K562 (cell line): Measurements from ENCODE around the gene MMP20. TPM values are rescaled to one million over a fixed set of nuclear protein-coding genes. Genes with fewer than 3 reads are reported as not detected.

Experiments used
- ATAC-seq: fragments of 200-7000 bp; cut with Tn5 transposase; 3 replicates; pipeline ENCODE4 v1.9.1; 2020; ENCODE audit warnings: moderate library complexity
- BruUV-seq: library from RNA; stranded (reverse); fragments of 400-500 nt; replicated peaks from 2 replicates; lab custom pipeline; 2021; lab: Mats Ljungman, UMichigan
- CTCF ChIA-PET: fragments of 300-600 bp; formaldehyde crosslinking; extraction: SDS; loops from one replicate; lab custom pipeline; 2021; ENCODE audit warnings: low intra/inter-chr PET ratio; lab: Yijun Ruan, JAX
- POLR2A ChIA-PET: fragments of 300-600, 350-650 bp; sonication (Branson Sonifier 250); formaldehyde crosslinking; extraction: SDS; loops from one replicate; lab custom pipeline; 2021; ENCODE audit warnings: antibody characterized with exemption, inconsistent platforms; lab: Yijun Ruan, JAX
- DNase-seq, 4 experiments: peaks; one replicate each; pipeline versions ENCODE4 v3.0.0 to v3.0.0-alpha.2; 2011 to 2018; ENCODE audit warnings: low spot score in 3 of 4, mixed read lengths in 3 of 4; ENCODE audit errors: extremely low read depth in 1 of 4
- FAIRE-seq: peaks from 2 replicates; lab custom pipeline; 2011; peaks lifted over from hg19 to GRCh38; lab: Jason Lieb, UNC
- H2AFZ ChIP-seq: 2 replicates; pipeline ENCODE4 v1.6.0; 2011; ENCODE audit warnings: low read depth, low read length, control low read depth, inconsistent platforms
- H3K27ac ChIP-seq: fragments of 200-600 bp; 3 replicates; pipeline ENCODE4 v1.8.0; 2011; ENCODE audit warnings: low read depth, mild to moderate bottlenecking, control low read depth, inconsistent platforms, low read length, moderate library complexity, mixed read lengths; ENCODE audit errors: extremely low read depth
- H3K27me3 ChIP-seq, 2 experiments: fragments of 300-600 bp in 1 of 2; 2 replicates in 1 of 2; 3 replicates in 1 of 2; pipeline versions ENCODE4 v1.6.0 to v1.8.0; 2011; ENCODE audit warnings: inconsistent platforms in 2 of 2, low read length in 2 of 2, mild to moderate bottlenecking in 1 of 2, mixed read lengths in 1 of 2, moderate library complexity in 1 of 2; ENCODE audit not compliant: control insufficient read depth in 2 of 2, insufficient read depth in 2 of 2
- H3K36me3 ChIP-seq: fragments of 300-600 bp; 3 replicates; pipeline ENCODE4 v1.8.0; 2011; ENCODE audit warnings: mild to moderate bottlenecking, low read length, inconsistent platforms; ENCODE audit not compliant: control insufficient read depth, insufficient read depth
- H3K4me1 ChIP-seq, 2 experiments: fragments of 200-600 bp in 1 of 2; replicated peaks in 1 of 2; 2 replicates in 1 of 2; 3 replicates in 1 of 2; pipeline versions ENCODE4 v1.5.1 to v1.8.0; 2011; ENCODE audit warnings: inconsistent platforms in 2 of 2, low read length in 2 of 2, mild to moderate bottlenecking in 1 of 2, mixed read lengths in 1 of 2, moderate library complexity in 1 of 2; ENCODE audit not compliant: control insufficient read depth in 2 of 2, insufficient read depth in 2 of 2
- H3K4me2 ChIP-seq: 2 replicates; pipeline ENCODE4 v1.6.1; 2011; ENCODE audit warnings: low read length, control low read depth, inconsistent platforms, mixed read lengths; ENCODE audit not compliant: insufficient read depth
- H3K4me3 ChIP-seq: fragments of 200-600 bp; sonication (generic), shearing (Covaris generic); 2 replicates; pipeline ENCODE4 v1.5.1; 2016; ENCODE audit warnings: control low read depth, inconsistent platforms
- H3K79me2 ChIP-seq: fragments of 200-600 bp; 3 replicates; pipeline ENCODE4 v1.8.0; 2011; ENCODE audit warnings: low read length, inconsistent platforms; ENCODE audit not compliant: control insufficient read depth, insufficient read depth
- H3K9ac ChIP-seq, 2 experiments: 2 replicates each; pipeline versions ENCODE4 v1.6.0 to v1.6.1; 2011; ENCODE audit warnings: low read depth in 2 of 2, low read length in 2 of 2, control low read depth in 1 of 2, inconsistent platforms in 1 of 2, mild to moderate bottlenecking in 1 of 2, mixed read lengths in 1 of 2; ENCODE audit not compliant: insufficient read depth in 1 of 2
- H3K9me1 ChIP-seq: one replicate; pipeline ENCODE4 v1.6.0; 2011; ENCODE audit warnings: inconsistent platforms, mild to moderate bottlenecking, low read length, moderate library complexity; ENCODE audit not compliant: control insufficient read depth, insufficient read depth
- H3K9me3 ChIP-seq: replicated peaks from 2 replicates; pipeline ENCODE4 v1.5.1; 2011; ENCODE audit warnings: low read depth, low read length, inconsistent platforms; ENCODE audit not compliant: control insufficient read depth, insufficient read depth
- H4K20me1 ChIP-seq: replicated peaks from 2 replicates; pipeline ENCODE4 v1.6.1; 2011; ENCODE audit warnings: low read length, inconsistent platforms, mixed read lengths; ENCODE audit not compliant: control insufficient read depth, insufficient read depth
- HCFC1 ChIP-seq: IDR thresholded peaks from 2 replicates; pipeline ENCODE4 v1.6.1; 2012; ENCODE audit warnings: low read depth, low read length, improper control_type of control experiment
- POLR2G ChIP-seq: fragments of 200-400 bp; formaldehyde crosslinking; IDR thresholded peaks from 2 replicates; pipeline ENCODE4 v1.6.1; 2017; ENCODE audit warnings: low read depth, mild to moderate bottlenecking, antibody characterized with exemption, low read length, moderate library complexity
- ZFP91 ChIP-seq: sonication (generic); formaldehyde crosslinking; IDR thresholded peaks from 2 replicates; pipeline ENCODE4 v1.8.0; 2022; ENCODE audit warnings: mild to moderate bottlenecking, missing genetic modification reagents
- ZNF764 ChIP-seq: fragments of 250-450 bp; sonication (Bioruptor Pico); IDR thresholded peaks from 2 replicates; pipeline ENCODE4 v1.4.0; 2020; ENCODE audit warnings: low read depth, mild to moderate bottlenecking, moderate library complexity
- WGBS: fragments of 100-300 bp; shearing (Covaris generic); methylation state at CpG from one replicate; pipeline ENCODE4 v1.1.6; 2016; ENCODE audit warnings: low coverage, mixed read lengths; ENCODE audit not compliant: insufficient coverage; ENCODE audit errors: missing lambda C conversion rate; 5-methylcytosine and 5-hydroxymethylcytosine counted together
- in situ Hi-C: fragments of 300-500 bp; cut with MboI; formaldehyde crosslinking; loops from 4 replicates; pipeline ENCODE4 v1.15.0; 2018; ENCODE audit warnings: inconsistent platforms, mixed read lengths
- intact Hi-C: fragments of 100-400 bp; cut with micrococcal nuclease; formaldehyde crosslinking; loops from 2 replicates; pipeline ENCODE4 v1.14.2; 2022
- polyA plus RNA-seq, 8 experiments: library from polyadenylated mRNA; depleted of rRNA in 4 of 8; stranded (reverse) in 5 of 8; unstranded in 3 of 8; fragments of >200 nt; fragmentation: Nextera tagmentation in 2 of 8; fragmentation: Illumina TruSeq in 1 of 8; extraction: Ambion mirVana in 2 of 8; extraction: Trizol in 1 of 8; gene quantifications; 2 replicates each; pipeline versions ENCODE4 v1.2.1 to v1.2.3, GENCODE V29; 2011 to 2014; ENCODE audit warnings: inconsistent platforms in 1 of 8, missing spikeins in 1 of 8
- total RNA-seq, 7 experiments: library from RNA; depleted of rRNA in 6 of 7; stranded (reverse); fragments of >200 nt in 6 of 7; fragmentation: Illumina TruSeq in 2 of 7; extraction: Trizol in 2 of 7; gene quantifications; 2 replicates each; pipeline versions ENCODE4 v1.2.1 to v1.2.3, GENCODE V29; 2011 to 2021; ENCODE audit warnings: low replicate concordance in 1 of 7

MMP20 gene
- total and polyA plus RNA-seq, 9 of the 15 experiments (the other 6 are each of a cell fraction or from before 2014, with no cell fraction given), result not detected

DNA sequence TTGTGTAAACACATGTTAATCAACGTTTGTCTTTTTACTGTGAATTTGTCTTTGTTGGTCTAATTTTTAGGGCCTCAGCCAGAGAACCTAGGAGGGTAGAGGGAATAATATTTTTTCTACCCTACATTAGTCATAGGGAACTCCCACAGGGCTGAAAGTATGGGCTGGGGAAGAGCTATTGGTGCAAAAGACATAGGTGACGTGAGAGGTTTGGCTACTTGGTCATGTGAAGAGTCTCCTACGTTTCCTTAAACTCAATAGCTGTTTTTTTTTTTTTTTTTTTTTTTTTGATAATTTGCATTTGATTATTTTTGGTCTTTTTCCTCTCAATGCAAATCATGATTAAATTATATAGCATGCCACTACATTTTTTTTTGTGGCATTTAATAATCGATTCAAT is 78.7 kb downstream of the MMP20 start (continued):
- TF ChIP-seq POLR2G (no peak), ZNF764 (CRISPR knock-in tag) (no peak), HCFC1 (no peak)
- TF ChIP-seq, all 486 proteins: peak for 0

DNA sequence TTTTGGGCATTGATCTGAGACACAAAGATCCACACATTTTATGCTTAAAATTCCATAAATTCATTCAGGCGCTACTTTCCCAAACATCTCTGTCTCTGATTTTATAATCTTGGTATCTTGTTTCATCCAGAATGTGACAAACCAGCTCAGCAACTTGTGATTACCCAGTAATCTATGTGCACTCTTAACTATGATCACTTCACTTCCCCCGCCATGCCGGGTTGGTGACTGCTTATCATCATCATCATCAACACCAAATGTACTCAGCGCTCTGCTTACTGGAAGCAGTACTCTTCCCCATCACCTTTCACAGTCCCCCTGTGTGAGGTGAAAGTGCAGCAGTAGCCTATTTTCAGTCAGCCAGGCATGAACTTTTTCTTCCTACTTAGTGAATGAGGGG is 79.4 kb downstream of the MMP20 start:
- no peak overlapping the region for H3K27ac ChIP-seq
- BruUV-seq, result no TSS peak
- no peaks in the 10 kb centered on the region for H3K27me3 ChIP-seq
- intact Hi-C loops (no loop called here), in situ Hi-C loops (no loop called here)
- ChIA-PET CTCF (no interaction called here), POLR2A (no interaction called here)
- no peaks in the 10 kb centered on the region for H3K4me1 ChIP-seq
- H3K36me3 ChIP-seq, result no peaks in the 10 kb centered on the region
- DNase-seq (no peak), ATAC-seq (no peak), FAIRE-seq (no peak)
- no peak for TF ChIP-seq ZFP91 (CRISPR knock-in tag)
- no peak overlapping the region for H2AFZ ChIP-seq
- H3K4me2 ChIP-seq, result no peak overlapping the region
- 0% methylated on average over 4 of the region's 4 CpGs for WGBS
- H3K9me1 ChIP-seq, result no peaks in the 10 kb centered on the region
- no peak overlapping the region for H3K9ac ChIP-seq
- no peaks in the 10 kb centered on the region for H3K9me3 ChIP-seq
- H3K79me2 ChIP-seq, result no peaks in the 10 kb centered on the region
- no peak overlapping the region for H3K4me3 ChIP-seq
- no peaks in the 10 kb centered on the region for H4K20me1 ChIP-seq
